ENCODE results near the gene ANXA6. TPM values are rescaled to one million over a fixed set of nuclear protein-coding genes. Genes with fewer than 3 reads are reported as not detected.
A peak's percentile ranks its signal among the peaks of the same experiment; 100 is the strongest.
"Not testable (repeated sequence)": the region's sequence is repeated elsewhere in the genome, so short reads cannot be mapped to it uniquely, and the experiment has no call there.

The ANXA6 gene
- total RNA-seq, 2 donors from 2014 or later, result 164 to 165 TPM

DNA sequence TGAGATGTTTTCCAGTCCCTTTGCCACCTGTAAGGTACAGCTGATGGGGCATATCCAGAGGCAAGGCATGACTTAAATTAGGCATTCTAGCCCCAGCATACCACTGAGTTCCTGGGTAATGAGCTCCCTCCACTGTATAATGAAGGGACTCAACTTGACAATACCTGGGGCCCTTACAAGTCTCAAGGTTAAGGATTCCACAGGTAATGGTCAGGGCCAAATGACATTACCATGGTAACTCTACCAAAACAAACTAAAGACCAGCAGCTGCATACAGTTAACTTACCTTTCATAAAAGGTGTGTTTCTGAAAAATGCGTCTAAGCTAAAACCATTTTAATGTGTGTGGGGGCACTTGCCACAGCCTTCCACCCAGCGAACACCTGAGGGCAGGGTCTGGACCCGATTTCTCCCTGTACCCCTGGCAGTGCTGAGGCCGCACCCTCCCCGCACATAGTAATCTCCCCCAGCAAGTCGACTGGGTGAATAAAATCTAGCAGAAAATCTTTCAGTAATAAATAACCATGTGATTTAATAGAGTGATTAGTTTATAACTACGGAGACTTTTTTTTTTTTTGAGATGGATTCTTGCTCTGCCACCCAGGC lies 42.1 kb upstream of the ANXA6 start:
- TF ChIP-seq, protein P1, sequence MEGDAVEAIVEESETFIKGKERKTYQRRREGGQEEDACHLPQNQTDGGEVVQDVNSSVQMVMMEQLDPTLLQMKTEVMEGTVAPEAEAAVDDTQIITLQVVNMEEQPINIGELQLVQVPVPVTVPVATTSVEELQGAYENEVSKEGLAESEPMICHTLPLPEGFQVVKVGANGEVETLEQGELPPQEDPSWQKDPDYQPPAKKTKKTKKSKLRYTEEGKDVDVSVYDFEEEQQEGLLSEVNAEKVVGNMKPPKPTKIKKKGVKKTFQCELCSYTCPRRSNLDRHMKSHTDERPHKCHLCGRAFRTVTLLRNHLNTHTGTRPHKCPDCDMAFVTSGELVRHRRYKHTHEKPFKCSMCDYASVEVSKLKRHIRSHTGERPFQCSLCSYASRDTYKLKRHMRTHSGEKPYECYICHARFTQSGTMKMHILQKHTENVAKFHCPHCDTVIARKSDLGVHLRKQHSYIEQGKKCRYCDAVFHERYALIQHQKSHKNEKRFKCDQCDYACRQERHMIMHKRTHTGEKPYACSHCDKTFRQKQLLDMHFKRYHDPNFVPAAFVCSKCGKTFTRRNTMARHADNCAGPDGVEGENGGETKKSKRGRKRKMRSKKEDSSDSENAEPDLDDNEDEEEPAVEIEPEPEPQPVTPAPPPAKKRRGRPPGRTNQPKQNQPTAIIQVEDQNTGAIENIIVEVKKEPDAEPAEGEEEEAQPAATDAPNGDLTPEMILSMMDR (IDR thresholded peaks at IDR 0.05), result no peak
- H3K4me3 ChIP-seq, result no peak overlapping the region
- no peak overlapping the region for H3K27ac ChIP-seq
- no peaks in the 10 kb centered on the region for H3K27me3 ChIP-seq
- peaks cover 0 to 12% of the 10 kb centered on the region in 2 donors for H3K4me1 ChIP-seq
- H3K36me3 ChIP-seq, result peaks cover 52% of the 10 kb centered on the region
- H3K9me3 ChIP-seq, result no peaks in the 10 kb centered on the region
- peak; percentile 5 for DNase-seq (ENCODE audit: low spot score)

GRCh38 chr5:151198861-151199260 lies 41.3 kb upstream of the ANXA6 start:
- TF ChIP-seq, protein P1 (IDR thresholded peaks at IDR 0.05), result no peak
- Histone ChIP-seq H3K27me3 (no peaks in the 10 kb centered on the region), H3K9me3 (no peaks in the 10 kb centered on the region), H3K36me3 (peaks cover 52% of the 10 kb centered on the region), H3K4me3 (no peak overlapping the region), H3K27ac (no peak overlapping the region), H3K4me1 (peaks cover 0 to 12% of the 10 kb centered on the region in 2 donors)
- peak; percentile 42 for DNase-seq (ENCODE audit: low spot score)

GRCh38 chr5:151197291-151197600 lies 39.7 kb upstream of the ANXA6 start:
- Histone ChIP-seq H3K36me3 (peaks cover 55% of the 10 kb centered on the region), H3K4me1 (peaks cover 0 to 12% of the 10 kb centered on the region in 2 donors)
- H3K9me3 ChIP-seq; H3K27me3 ChIP-seq; H3K4me3 ChIP-seq; H3K27ac ChIP-seq; DNase-seq (ENCODE audit: low spot score): not testable (repeated sequence)

GRCh38 chr5:151196556-151197290 lies 39.1 kb upstream of the ANXA6 start:
- H3K27me3 ChIP-seq, result no peaks in the 10 kb centered on the region
- H3K9me3 ChIP-seq, result peaks cover 0 to 5% of the 10 kb centered on the region in 2 donors
- H3K27ac ChIP-seq, result no peak overlapping the region
- peaks cover 55% of the 10 kb centered on the region for H3K36me3 ChIP-seq
- no peak overlapping the region for H3K4me3 ChIP-seq
- TF ChIP-seq, protein P1 (IDR thresholded peaks at IDR 0.05), result no peak
- peak; percentile 52 for DNase-seq (ENCODE audit: low spot score)
- H3K4me1 ChIP-seq, result peaks cover 0 to 12% of the 10 kb centered on the region in 2 donors

GRCh38 chr5:151195622-151196021 lies 38.0 kb upstream of the ANXA6 start:
- Histone ChIP-seq H3K4me1 (peaks cover 0 to 12% of the 10 kb centered on the region in 2 donors), H3K4me3 (no peak overlapping the region), H3K27ac (no peak overlapping the region), H3K27me3 (no peaks in the 10 kb centered on the region), H3K36me3 (peaks cover 45% of the 10 kb centered on the region), H3K9me3 (peaks cover 0 to 5% of the 10 kb centered on the region in 2 donors)
- TF ChIP-seq, protein P1 (IDR thresholded peaks at IDR 0.05), result no peak
- DNase-seq (ENCODE audit: low spot score), result peak; percentile 56

DNA sequence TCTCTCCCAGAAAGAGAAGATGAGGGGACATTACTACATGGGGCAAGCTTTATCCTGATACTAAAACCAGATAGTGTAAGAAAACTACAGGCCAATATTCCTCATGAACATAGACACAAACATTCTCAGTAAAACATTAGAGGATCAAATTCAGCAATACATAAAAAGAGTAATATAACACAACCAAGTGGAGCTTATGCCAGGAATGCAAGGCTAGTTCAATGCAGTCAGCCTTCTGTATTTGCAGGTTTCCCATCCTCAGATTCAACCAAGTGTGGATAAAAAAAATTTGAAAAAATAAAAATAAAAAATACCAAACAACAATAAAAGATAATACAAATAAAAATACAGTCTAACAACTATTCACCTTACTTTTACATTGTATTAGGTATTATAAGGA lies 35.0 kb upstream of the ANXA6 start:
- H3K9me3 ChIP-seq, result peaks cover 0 to 15% of the 10 kb centered on the region in 2 donors
- no peak for DNase-seq (ENCODE audit: low spot score)
- no peak overlapping the region for H3K4me3 ChIP-seq
- H3K27ac ChIP-seq, result no peak overlapping the region
- peaks cover 0 to 12% of the 10 kb centered on the region in 2 donors for H3K4me1 ChIP-seq
- TF ChIP-seq, protein P1 (IDR thresholded peaks at IDR 0.05), result no peak
- H3K36me3 ChIP-seq, result peaks cover 41% of the 10 kb centered on the region
- no peaks in the 10 kb centered on the region for H3K27me3 ChIP-seq

Data from right atrium auricular region (tissue), 2 donors.